Tibial nerve (tissue), 4 donors: Measurements from ENCODE around the gene KAT7.

ENCODE experiments used
- EP300 ChIP-seq, 2 donors: sonication (generic); formaldehyde crosslinking; IDR thresholded peaks; one replicate each; pipeline ENCODE4 v1.6.1; 2017; ENCODE audit warnings: antibody characterized with exemption in 2 of 2, mild to moderate bottlenecking in 1 of 2
- POLR2A ChIP-seq, 2 donors: fragments of 450-650 bp; IDR thresholded peaks; one replicate each; pipeline ENCODE4 v1.6.1; 2017; ENCODE audit warnings: antibody characterized with exemption in 2 of 2, mild to moderate bottlenecking in 2 of 2, moderate library complexity in 2 of 2
- TF ChIP-seq, protein P1 (sequence below), 5 experiments: fragments of 200-600 bp in 3 of 5; fragments of 450-650 bp in 2 of 5; sonication (generic) in 3 of 5; IDR thresholded peaks; one replicate each; pipeline ENCODE4 v1.5.1; 2016 to 2019; ENCODE audit warnings: antibody characterized with exemption in 5 of 5, mild to moderate bottlenecking in 3 of 5, moderate library complexity in 2 of 5

GRCh38 chr17:49873926-49874325 is 85.4 kb downstream of the KAT7 start:
- no peak for TF ChIP-seq EP300 (IDR thresholded peaks at IDR 0.05)
- TF ChIP-seq, protein P1, sequence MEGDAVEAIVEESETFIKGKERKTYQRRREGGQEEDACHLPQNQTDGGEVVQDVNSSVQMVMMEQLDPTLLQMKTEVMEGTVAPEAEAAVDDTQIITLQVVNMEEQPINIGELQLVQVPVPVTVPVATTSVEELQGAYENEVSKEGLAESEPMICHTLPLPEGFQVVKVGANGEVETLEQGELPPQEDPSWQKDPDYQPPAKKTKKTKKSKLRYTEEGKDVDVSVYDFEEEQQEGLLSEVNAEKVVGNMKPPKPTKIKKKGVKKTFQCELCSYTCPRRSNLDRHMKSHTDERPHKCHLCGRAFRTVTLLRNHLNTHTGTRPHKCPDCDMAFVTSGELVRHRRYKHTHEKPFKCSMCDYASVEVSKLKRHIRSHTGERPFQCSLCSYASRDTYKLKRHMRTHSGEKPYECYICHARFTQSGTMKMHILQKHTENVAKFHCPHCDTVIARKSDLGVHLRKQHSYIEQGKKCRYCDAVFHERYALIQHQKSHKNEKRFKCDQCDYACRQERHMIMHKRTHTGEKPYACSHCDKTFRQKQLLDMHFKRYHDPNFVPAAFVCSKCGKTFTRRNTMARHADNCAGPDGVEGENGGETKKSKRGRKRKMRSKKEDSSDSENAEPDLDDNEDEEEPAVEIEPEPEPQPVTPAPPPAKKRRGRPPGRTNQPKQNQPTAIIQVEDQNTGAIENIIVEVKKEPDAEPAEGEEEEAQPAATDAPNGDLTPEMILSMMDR (IDR thresholded peaks at IDR 0.05): no peak
- no peak for TF ChIP-seq POLR2A (IDR thresholded peaks at IDR 0.05)
